Measurements from ENCODE around the gene TRIM16.
"Not testable (repeated sequence)": the region's sequence is repeated elsewhere in the genome, so short reads cannot be mapped to it uniquely, and the experiment has no call there.

TRIM16 gene

GRCh38 chr17:15592960-15593359, 91.2 kb downstream of the TRIM16 start:
- not testable (repeated sequence) for DNase-seq

GRCh38 chr17:15591986-15592385, 92.1 kb downstream of the TRIM16 start:
- DNase-seq = not testable (repeated sequence)

GRCh38 chr17:15590844-15591243, 93.3 kb downstream of the TRIM16 start:
- not testable (repeated sequence) for DNase-seq

GRCh38 chr17:15589544-15590536, 94.3 kb downstream of the TRIM16 start:
- peak; percentile 37 for DNase-seq

- not testable (repeated sequence) for DNase-seq
Observed at GRCh38 chr17:15588017-15588416, 96.1 kb downstream of the TRIM16 start.

GRCh38 chr17:15583313-15583712, 100.8 kb downstream of the TRIM16 start:
- DNase-seq = not testable (repeated sequence)

GRCh38 chr17:15581462-15581861, 102.6 kb downstream of the TRIM16 start:
- not testable (repeated sequence) for DNase-seq

All from activated CD4-positive, alpha-beta T cell treated with anti-CD3 and anti-CD28 coated beads for 48 hours (primary cell).